Erythroblast (primary cell): ENCODE results near the gene SMG7.

Experiments used
- GATA1 ChIP-seq: IDR thresholded peaks from 2 replicates; pipeline ENCODE4 v1.6.1; 2011; ENCODE audit warnings: low read depth, mild to moderate bottlenecking, control low read depth, low read length, moderate library complexity
- POLR2A ChIP-seq: IDR thresholded peaks from 2 replicates; pipeline ENCODE4 v1.6.1; 2011; ENCODE audit warnings: mild to moderate bottlenecking, low read length

- TF ChIP-seq POLR2A: no peak
- no peak for TF ChIP-seq GATA1
Observed at GRCh38 chr1:183552891-183553290, 80.6 kb downstream of the SMG7 start.
